ENCODE results near the gene DENND1A.

The DENND1A gene

DNA sequence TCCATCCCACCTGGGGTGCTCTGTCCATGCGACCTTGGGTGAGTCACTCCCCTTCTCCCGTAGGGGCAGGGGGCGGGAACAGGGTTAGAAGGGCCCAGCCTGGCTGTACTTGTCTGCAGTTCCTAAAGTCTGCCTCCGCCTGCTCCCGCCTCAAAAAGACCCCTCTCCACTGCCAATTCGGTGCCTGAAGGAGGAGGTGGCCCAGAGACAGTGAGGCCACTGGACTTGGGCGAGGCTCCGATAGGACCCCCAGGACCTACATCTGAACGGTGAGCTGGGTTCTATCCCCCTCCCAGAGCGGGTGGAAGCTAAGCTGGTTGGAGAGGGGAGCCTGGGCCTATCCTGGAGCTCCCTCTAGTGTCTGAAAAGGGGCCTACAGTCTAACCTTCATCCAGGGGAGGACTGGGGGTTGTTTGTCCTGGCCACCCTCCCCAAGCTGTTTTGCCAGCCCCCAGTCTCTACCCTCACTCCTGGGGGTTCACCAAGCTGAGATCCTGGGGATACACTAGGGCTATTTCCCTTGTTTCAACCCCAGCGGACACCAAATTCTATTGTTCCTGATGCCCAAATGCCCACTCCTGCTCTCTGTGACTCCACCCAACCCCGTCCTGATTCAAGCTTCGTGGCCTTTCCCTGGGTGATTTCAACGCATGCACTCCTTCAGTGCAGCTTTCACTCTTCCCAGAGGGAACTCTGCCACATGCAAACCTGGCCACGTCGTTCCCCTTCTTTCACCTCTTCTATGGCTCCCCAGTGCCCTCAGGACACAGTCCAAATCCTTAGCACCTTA, 580.0 kb downstream of the DENND1A start:
- DNase-seq (ENCODE audit: low read depth in 1 of 2, low spot score in 1 of 2): peak; percentile 24 to 36

DNA sequence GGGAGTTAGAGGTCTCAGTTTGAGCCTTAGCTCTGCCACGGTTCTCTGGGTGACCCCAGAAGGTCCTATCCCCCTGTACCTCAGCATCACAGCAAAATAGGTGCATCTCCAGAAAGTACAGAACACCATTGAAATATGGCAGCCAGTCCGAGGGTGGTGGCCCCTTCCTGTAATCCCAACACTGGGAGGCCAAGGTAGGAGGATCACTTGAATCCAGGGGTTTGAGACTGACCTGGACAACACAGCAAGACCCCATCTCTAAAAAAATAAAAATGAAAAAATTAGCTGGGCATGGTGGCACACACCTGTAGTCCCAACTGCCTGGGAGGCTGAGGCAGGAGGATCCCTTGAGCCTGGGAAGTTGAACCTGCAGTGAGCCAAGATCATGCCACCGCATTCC, 580.9 kb downstream of the DENND1A start:
- no peak for DNase-seq (ENCODE audit: low read depth in 1 of 2, low spot score in 1 of 2)

DNA sequence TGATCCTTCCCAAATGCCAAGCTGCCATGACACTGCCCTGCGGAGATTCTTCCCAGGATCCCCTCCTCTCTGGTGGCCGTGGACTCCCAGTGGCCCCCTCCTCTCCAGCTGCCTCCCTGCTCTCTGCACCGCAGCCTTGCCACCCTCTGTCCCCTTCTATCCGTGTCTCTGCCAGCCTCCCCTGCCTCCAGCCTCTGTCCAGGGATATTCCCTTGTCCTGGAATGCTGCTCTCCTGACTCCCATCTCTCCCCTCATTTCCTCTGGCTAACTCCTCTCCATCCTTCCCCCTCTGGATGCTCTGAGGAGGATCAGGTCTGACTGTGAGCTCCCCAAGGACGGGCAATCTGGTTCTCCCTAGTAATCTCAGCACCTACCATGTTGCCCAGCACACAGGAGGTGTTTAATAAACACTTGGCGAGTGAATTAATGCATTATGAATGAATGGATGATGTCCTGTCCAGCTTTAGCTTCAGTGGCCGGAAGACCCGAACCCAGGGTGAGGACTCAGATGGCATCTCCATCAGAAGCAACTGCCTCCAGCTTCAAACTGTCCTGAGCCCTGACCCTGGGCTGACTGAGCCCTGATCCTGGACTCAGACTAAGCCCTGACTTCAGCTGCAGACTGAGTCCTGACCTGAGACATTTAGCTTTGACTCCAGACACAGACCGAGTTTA, 581.5 kb downstream of the DENND1A start:
- DNase-seq (ENCODE audit: low read depth in 1 of 2, low spot score in 1 of 2): no peak

DNA sequence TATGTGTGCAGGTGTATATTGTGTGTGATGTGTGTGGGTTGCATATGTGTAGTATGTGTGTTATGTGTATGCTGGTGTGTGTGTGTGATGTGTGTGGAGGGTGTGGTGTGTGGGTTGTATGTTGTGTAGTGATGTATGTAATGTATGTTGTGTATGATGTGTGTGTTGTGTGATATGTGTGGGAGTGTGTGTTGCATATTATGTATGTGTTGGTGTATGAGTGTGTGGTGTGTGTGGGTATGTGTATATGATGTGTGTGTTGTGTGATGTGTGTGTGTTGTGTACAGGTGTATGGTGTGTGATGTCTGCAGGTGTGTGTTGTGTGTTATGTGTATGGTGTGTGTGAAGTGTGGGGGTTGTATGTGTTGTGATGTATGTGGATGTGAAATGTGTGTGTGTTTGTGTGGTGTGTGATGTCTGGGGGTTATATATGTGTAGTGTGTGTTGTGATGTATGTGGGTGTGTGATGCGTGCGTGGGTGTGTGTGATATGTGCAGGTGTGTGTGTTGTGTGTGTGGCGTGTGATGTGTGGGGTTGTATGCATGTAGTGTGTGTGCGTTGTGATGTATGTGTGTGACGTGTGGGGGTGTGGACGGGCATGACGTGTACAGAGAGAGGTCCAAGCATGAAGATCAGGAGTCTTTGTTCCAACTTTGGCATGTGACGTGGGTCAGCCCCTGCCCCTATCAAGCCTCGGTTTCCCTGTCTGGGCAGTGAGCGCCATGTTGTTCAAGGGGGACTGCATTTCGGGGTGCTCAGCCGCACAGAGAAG, 582.5 kb downstream of the DENND1A start:
- DNase-seq (ENCODE audit: low read depth in 1 of 2, low spot score in 1 of 2): no peak

DNA sequence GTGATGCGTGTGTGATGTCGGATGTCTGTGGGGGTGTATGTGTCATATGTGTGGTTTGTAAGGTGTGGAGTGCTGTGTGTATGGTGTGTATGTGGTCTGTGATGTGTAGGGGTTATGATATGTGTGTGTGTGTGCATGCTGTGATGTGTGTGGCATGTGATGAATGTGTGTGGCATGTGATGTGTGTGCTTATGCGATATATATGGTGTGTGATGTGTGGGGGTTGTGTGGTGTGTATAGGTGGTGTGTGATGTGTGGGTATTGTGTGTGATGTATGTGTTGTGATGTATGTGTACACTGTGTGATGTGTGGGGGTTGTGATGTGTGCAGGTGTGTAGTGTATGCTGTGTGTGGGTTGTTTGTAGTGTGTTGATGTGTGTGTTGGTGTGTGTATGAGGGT, 583.1 kb downstream of the DENND1A start:
- no peak for DNase-seq (ENCODE audit: low read depth in 1 of 2, low spot score in 1 of 2)

DNA sequence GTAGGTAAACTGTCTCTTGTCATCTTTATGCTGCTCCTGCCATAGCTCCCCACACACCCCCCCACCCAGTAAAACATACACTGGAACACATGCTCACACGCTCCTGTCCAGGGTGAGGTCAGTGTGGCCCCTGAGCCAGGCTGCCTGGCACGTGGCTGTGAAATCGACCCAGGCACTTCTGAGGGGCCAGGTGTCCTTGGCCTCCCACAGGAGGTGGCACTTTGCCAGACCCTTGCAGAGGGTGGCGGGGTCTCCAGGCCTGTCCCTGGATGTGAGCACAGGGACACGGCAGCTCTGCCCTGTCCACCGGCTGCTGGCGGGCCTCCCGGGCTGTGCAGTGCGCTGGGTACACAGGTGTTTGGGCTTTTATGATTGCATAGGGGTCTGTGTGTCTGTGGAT, 583.9 kb downstream of the DENND1A start:
- no peak for DNase-seq (ENCODE audit: low read depth in 1 of 2, low spot score in 1 of 2)

DNA sequence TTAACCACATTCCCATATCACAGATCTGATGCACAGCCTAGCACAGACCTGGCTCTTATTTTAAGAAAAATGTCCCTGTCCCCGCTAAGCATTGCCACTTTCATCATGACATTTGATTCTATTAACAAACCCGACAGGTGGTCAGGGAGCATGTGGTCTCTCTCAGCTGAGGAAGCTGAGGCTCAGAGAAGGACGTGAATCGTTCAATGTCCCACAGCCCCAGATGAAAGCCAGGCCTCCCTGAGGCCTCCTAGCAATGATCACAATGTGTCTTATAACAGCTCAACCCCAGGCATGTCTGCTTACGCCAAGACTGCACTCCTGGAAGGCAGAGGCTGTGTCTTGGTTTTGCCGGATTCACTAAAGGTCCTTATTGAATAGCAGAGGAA, 584.4 kb downstream of the DENND1A start:
- DNase-seq (ENCODE audit: low read depth in 1 of 2, low spot score in 1 of 2): no peak

DNA sequence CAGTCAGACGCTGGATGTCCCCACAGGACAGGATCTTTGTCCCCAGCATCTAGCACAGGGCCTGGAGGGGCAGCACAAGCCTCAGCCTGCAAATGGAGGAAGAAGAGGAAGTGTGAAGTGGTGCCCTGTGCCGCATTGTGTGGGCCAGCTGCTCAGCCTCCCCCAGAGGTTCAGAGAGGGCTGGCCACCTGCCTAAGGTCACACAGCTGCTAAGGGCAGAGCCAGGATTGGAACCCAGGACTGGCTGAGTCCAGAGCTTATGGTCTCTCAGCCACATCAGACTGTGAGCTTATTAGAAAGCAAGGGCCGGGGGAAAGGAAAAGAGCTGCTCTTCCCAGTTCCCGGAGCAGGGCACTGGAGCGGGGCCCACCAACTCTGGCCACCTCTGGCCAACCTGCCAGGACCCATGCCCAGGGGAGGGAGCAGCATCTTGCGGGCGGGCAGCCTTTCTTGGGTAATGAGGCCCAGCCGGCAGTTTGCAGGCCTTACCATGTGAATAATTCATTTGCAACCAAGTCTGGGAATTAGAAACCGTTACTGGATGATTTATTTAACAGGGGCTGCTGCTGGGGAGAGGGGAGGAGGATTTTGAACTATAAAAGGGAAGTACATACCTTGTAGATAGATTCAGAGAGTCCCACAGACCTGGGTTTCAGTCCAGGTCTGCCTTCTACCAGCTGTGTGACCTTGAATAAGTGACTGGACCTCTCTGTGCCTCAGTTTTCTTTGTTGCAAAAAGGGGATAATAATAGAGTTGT, 585.6 kb downstream of the DENND1A start:
- DNase-seq (ENCODE audit: low read depth in 1 of 2, low spot score in 1 of 2): no peak

DNA sequence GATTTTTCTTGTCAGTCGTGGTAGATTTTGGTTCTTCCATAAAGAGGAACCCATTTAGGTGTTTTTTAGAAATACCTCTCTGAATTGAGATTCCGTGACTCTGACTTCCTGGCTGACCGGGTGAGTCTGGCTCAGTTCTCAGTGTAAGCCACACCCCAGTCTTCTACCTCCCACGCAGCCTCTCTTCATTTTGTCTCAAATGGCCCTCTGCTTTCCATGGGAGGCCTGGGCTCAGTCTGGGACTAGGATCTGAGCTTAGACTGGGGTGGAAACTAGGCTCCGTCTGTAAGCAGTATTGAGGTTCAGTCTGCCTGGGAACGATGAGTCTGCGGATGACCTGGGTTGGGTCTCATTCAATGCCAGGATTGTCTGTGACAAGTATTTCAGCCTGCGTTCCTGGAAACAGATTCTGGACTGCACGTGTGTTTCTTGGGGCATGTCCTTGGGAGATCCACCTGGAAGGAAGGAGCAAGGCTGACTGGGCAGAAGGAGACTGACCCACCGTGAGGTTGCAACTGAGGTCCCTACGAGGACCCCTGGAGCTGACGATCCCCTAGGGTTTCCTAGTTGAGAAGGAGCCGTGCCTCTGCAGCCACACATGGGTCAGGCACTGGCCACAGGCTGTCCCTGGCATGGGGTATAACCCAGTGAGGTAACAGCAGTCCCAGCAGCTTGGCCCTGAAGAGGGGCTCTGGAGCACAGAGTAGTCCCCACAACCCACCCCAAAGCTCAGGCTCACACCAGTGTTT, 586.3 kb downstream of the DENND1A start:
- DNase-seq (ENCODE audit: low read depth in 1 of 2, low spot score in 1 of 2): no peak

DNA sequence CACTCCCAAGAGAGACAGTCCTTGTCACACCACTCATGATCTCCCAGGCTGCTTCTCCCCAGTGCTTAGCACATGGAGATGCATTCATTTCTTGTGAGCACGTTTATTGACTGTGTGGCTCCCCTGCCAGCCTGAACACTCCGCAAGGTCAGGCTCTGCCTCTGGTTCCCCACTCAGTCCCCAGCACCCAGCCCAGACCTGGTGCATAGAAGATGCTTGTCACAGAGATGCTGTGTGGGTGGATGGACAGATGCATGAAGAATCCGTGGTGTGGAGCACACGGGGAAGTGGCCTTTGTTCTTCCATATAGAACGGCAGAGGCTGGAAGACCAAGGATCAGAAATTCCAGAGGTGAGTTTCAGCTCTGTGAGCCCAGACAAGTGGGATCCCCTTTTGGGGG, 587.7 kb downstream of the DENND1A start:
- no peak for DNase-seq (ENCODE audit: low read depth in 1 of 2, low spot score in 1 of 2)

DNA sequence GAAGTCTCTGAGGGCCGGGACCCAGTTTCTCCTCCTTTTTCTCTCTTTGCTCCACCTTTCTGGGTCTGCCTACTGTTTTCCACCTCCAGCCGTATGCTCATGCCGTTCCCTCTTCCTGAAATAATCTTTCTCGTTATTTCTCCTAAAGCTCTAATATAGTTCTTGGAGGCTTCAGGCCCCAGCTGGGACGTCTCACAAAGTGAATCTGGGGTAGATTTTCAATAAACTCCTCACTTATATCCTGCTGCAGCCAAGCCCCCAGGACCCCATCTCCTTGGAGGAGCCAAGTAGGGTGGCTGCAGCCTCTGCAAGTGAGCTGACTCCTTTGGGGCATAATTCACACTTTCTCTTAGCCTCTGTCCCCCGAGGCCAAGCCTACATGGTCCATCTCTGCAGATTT, 588.1 kb downstream of the DENND1A start:
- no peak for DNase-seq (ENCODE audit: low read depth in 1 of 2, low spot score in 1 of 2)

DNA sequence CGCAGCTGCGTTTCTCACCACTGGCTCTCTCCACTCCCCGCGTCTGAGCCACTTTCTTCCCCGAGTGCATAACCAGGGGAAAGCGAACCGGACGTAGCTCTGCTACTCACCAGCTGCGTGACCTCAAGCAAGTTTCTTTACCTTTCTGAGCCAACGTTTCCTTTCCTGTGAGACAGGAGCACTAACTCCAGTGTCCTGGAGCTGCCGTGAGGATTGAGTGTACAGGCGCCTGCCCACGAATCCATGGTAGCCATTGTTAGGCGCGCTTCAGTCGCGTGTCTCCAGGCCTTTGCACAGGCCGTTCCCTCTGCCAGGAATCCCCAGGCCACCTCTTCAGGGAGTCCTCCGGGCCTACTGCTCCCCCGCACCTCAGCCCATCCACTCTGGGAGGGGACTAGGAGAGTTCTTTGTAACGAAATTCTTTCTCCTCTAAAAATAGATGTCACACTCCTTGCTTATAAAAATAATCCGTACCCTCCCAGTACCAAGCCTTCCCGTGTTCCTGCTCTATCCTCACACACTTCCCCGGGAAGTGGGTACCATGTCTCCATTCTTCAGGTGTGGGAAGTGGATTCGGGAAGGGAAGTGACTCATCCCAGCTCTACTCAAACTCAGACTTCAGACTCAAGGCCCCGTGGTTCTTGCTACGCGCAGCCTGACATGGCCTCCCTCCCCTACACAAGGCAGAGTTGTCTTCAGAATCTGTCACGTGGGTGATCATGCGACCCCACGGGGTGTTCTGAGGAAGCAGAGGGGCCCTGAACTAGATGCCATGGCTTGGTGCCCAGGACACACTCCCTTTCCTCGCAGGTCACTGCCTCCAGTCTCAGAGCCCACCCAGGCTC, 590.0 kb downstream of the DENND1A start:
- no peak for DNase-seq (ENCODE audit: low read depth in 1 of 2, low spot score in 1 of 2)

DNA sequence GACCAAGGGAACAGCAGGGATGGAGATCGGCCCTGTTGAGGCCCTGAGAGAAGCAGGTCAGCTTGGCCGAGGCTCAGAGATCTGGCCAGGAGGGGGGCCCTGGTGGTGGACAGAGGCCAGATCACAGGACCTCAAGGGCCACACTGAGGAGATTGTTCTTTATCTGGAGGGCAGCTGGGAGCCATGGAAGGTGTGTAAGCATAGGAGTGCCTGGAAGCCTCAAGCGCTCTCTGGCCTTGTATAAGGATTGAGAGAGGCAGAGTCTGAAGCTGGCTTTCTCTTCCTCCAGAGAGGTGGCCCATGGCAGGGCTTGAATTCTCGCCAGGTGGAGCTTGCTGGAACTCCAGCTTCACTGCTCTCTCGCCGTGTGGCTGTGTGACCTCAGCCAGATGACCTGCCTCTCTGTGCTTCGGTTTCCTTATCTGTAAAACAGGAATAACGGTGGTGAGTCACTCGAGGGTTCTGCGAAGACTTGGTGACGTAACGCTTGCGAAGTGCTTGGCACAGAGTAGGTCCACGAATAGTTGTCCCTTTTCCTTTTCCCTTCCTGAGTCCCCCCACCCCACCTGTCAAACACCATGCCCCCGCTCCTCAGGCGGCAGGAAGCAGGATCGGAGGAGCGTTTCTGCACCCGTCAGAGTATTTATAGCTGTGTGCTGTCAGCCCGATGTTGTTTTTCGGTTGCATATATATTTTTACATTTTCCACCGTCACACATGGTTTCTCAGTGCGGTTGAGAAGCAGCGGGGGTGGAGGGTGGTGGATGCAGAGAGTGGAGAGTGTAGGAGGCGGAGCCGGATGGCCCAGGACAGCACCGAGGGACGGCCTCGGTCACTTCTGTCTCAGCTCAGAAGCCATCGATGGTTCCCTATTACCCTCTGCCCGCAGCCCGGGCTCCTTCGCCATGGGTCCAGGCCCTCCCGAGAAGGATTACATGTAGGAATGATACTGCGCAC, 590.9 kb downstream of the DENND1A start:
- DNase-seq (ENCODE audit: low read depth in 1 of 2, low spot score in 1 of 2): peak; percentile 13 to 39

DNA sequence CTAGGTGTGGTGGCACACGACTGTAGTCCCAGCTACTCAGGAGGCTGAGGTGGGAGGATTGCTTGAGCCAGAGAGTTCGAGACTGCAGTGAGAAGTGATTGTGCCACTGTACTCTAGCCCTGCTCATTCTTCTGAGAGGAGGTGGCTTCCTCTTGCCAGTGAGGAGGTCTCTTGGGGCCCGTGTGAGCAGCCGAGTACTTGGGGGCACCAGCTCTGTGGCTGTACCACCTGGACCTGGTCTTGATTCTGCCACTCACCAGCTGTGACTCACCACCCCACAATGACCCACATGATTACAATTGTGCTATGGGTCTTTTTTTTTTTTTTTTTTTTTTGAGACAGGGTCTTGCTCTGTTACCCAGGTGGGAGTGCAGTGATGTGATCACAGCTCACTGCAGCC, 592.0 kb downstream of the DENND1A start:
- no peak for DNase-seq (ENCODE audit: low read depth in 1 of 2, low spot score in 1 of 2)

DNA sequence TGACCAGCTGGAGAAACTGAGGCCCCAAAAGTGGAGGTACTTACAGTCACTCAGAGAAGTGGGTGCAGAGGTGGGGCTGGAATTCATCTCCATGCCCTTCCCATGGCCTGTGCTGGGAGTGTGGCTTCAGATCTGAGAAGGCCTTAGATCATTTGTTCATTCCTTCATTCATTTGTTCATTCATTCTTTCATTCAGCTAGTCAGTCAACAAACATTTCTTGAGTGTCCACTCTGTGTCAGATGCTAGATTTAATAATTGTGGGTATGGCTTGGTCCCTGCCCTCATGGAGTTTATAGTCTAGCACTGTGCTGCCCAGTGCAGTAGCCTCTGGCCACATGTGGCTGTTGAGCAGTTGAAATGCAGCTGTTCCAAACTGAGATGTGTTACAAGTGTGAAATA, 593.0 kb downstream of the DENND1A start:
- no peak for DNase-seq (ENCODE audit: low read depth in 1 of 2, low spot score in 1 of 2)

DNA sequence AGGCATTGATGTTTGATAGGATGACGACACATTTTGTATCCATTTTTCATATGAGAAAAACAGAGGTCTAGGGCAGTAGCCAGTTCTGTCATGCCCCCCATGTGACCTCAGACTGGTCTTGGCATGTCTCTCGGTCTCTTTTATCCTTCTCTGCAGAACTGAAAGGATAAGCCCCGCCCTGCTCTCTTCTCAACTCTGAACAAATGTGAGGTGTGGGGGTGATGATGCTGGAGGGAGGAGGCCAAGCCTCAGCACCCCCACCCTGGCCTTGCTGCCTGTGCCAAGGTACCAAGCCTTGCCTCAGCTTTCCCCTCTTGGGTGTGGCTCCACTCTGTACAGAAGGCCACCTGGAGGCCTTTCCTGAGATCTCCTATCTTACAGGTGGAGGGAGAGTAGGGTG, 593.5 kb downstream of the DENND1A start:
- no peak for DNase-seq (ENCODE audit: low read depth in 1 of 2, low spot score in 1 of 2)

DNA sequence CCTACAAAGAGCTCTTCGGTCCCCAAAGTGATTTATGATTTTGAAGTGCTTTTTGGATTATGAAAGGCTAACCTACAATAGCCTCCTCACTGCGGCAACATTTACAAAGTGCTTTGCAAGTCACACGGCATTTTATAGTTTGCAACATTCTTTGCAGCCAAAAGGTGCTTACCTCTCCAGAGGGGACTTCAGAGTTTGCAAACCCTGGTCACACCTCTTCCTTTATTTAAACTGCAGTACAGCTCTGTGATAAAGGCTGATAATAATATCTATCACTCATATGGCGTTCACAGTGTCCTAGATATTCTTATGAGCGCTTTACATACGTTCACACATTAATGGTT, 594.0 kb downstream of the DENND1A start:
- no peak for DNase-seq (ENCODE audit: low read depth in 1 of 2, low spot score in 1 of 2)

DNA sequence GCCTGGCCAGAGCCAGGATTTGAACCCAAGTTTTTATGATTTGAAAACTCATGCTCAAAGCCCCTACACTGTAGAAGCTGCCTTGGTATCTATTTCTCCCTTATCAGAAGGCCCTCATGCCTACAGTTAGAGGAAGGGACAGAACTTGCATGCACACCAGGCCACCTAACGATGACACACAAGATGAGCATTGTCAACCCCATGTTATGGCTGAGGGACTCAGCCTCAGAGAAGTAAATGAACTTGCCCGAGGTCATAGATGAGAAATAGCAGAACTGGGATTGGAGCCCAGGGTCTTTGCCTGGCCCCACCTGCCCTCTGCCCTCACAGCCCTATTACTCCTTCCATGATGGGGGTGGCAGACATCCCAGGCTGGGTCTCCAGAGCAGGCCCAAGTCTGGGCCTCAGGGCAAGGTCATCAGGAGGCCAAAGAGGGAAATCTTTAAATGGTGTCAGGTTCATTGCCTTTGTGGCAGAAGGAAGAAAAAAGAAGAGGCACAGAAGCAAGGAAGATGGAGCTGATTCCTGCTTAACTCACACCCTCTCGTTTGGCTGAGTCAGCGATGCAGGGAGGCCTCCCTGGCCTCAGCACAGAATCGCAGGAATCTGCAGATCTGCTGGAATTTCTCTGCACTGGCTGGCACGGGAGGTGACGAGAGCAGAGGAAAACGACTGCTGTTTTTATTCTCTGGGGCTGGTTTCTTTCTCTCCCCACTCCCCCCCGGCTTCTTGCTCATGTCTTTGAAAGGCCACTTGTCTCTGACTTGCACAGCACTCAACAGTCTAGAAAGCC, 594.5 kb downstream of the DENND1A start:
- DNase-seq (ENCODE audit: low read depth in 1 of 2, low spot score in 1 of 2): no peak

All from stimulated activated CD4-positive, alpha-beta T cell treated with anti-CD3 and anti-CD28 coated beads, Interleukin-15, amount 100 ng/mL, for 1 hour (primary cell).